PC-3 (cell line): ENCODE results near the gene UCK2.

ENCODE experiments used
- CTCF ChIP-seq: fragments of 300-600 bp; sonication (generic); conservative IDR thresholded peaks from 2 replicates; pipeline ENCODE4 v1.5.1; 2017; ENCODE audit warnings: antibody characterized with exemption, low read depth, mild to moderate bottlenecking, low read length
- EZH2 ChIP-seq: fragments of 300-600 bp; sonication (generic); IDR thresholded peaks from one replicate; pipeline ENCODE4 v1.6.1; 2017; ENCODE audit warnings: antibody characterized with exemption, mild to moderate bottlenecking, low read length; ENCODE audit not compliant: unreplicated experiment

- TF ChIP-seq CTCF (no peak), EZH2 (no peak)
These were observed 68.0 kb downstream of the UCK2 start for GRCh38 chr1:165895451-165895871.
